Trophoblast cell (in vitro differentiated cells and primary cell): Measurements from ENCODE around the gene ANKRD39.

ENCODE experiments used
- DNase-seq, 2 donors: peaks; one replicate each; pipeline ENCODE4 v3.0.0-alpha.2; 2016
- H2AFZ ChIP-seq: 2 replicates; pipeline ENCODE4 v1.6.1; 2013; ENCODE audit warnings: low read length, moderate library complexity, mild to moderate bottlenecking; ENCODE audit not compliant: insufficient read depth, poor library complexity
- H2AK5ac ChIP-seq: 2 replicates; pipeline ENCODE4 v1.6.1; 2013; ENCODE audit warnings: mild to moderate bottlenecking, low read length
- H2BK120ac ChIP-seq: 2 replicates; pipeline ENCODE4 v1.6.1; 2013; ENCODE audit warnings: low read length, mild to moderate bottlenecking, moderate library complexity; ENCODE audit not compliant: insufficient read depth, poor library complexity
- H2BK12ac ChIP-seq: 2 replicates; pipeline ENCODE4 v1.6.1; 2013; ENCODE audit warnings: mild to moderate bottlenecking, low read length, moderate library complexity
- H2BK5ac ChIP-seq: 2 replicates; pipeline ENCODE4 v1.6.1; 2013; ENCODE audit warnings: low read length, low read depth, moderate library complexity, mild to moderate bottlenecking; ENCODE audit not compliant: poor library complexity
- H3K14ac ChIP-seq: 2 replicates; pipeline ENCODE4 v1.6.1; 2013; ENCODE audit warnings: mild to moderate bottlenecking, low read length
- H3K18ac ChIP-seq: 2 replicates; pipeline ENCODE4 v1.6.1; 2013; ENCODE audit warnings: mild to moderate bottlenecking, low read length
- H3K23ac ChIP-seq: 2 replicates; pipeline ENCODE4 v1.6.1; 2013; ENCODE audit warnings: low read length
- H3K27ac ChIP-seq: 2 replicates; pipeline ENCODE4 v1.5.1; 2013; ENCODE audit warnings: low read depth, mild to moderate bottlenecking, inconsistent platforms, low read length, moderate library complexity
- H3K27me3 ChIP-seq: 2 replicates; pipeline ENCODE4 v1.6.1; 2013; ENCODE audit warnings: inconsistent platforms, mild to moderate bottlenecking, low read length, moderate library complexity; ENCODE audit not compliant: insufficient read depth
- H3K36me3 ChIP-seq, 2 experiments: 1 replicate in 1 of 2; 2 replicates in 1 of 2; pipeline ENCODE4 v1.6.1; 2013; ENCODE audit warnings: low read length in 2 of 2, mild to moderate bottlenecking in 2 of 2, moderate library complexity in 1 of 2; ENCODE audit not compliant: insufficient read depth in 2 of 2, control insufficient read depth in 1 of 2
- H3K4ac ChIP-seq: 2 replicates; pipeline ENCODE4 v1.6.1; 2013; ENCODE audit warnings: low read depth, mild to moderate bottlenecking, low read length, moderate library complexity
- H3K4me1 ChIP-seq, 2 experiments: 1 replicate in 1 of 2; 2 replicates in 1 of 2; pipeline ENCODE4 v1.6.1; 2013; ENCODE audit warnings: low read length in 2 of 2, mild to moderate bottlenecking in 2 of 2, moderate library complexity in 1 of 2; ENCODE audit not compliant: insufficient read depth in 2 of 2, control insufficient read depth in 1 of 2
- H3K4me2 ChIP-seq: 2 replicates; pipeline ENCODE4 v1.6.1; 2013; ENCODE audit warnings: inconsistent platforms, mild to moderate bottlenecking, low read length, moderate library complexity
- H3K4me3 ChIP-seq: 2 replicates; pipeline ENCODE4 v1.5.1; 2013; ENCODE audit warnings: mild to moderate bottlenecking, low read depth, low read length, inconsistent platforms
- H3K79me1 ChIP-seq: one replicate; pipeline ENCODE4 v1.6.1; 2013; ENCODE audit warnings: low read length
- H3K79me2 ChIP-seq: 2 replicates; pipeline ENCODE4 v1.6.1; 2013; ENCODE audit warnings: low read length, mild to moderate bottlenecking; ENCODE audit not compliant: control insufficient read depth, insufficient read depth, poor library complexity
- H3K9ac ChIP-seq: 2 replicates; pipeline ENCODE4 v1.6.1; 2013; ENCODE audit warnings: mild to moderate bottlenecking, low read length
- H3K9me3 ChIP-seq: 2 replicates; pipeline ENCODE4 v1.6.1; 2013; ENCODE audit warnings: low read depth, mild to moderate bottlenecking, control low read depth, inconsistent platforms, low read length; ENCODE audit not compliant: insufficient read depth
- H4K12ac ChIP-seq: 2 replicates; pipeline ENCODE4 v1.6.1; 2013; ENCODE audit warnings: low read depth, mild to moderate bottlenecking, low read length, moderate library complexity
- H4K8ac ChIP-seq: 2 replicates; pipeline ENCODE4 v1.6.1; 2013; ENCODE audit warnings: low read depth, mild to moderate bottlenecking, low read length, moderate library complexity
- H4K91ac ChIP-seq: one replicate; pipeline ENCODE4 v1.6.1; 2013; ENCODE audit warnings: low read depth, mild to moderate bottlenecking, low read length, moderate library complexity
- WGBS: extraction: QIAGEN DNeasy Blood & Tissue Kit; methylation state at CpG from one replicate; pipeline ENCODE4 v1.1.7; 2013; ENCODE audit warnings: missing lambda C conversion rate; ENCODE audit not compliant: insufficient read length, insufficient coverage; ENCODE audit errors: extremely low coverage; 5-methylcytosine and 5-hydroxymethylcytosine counted together

Gene ANKRD39

DNA sequence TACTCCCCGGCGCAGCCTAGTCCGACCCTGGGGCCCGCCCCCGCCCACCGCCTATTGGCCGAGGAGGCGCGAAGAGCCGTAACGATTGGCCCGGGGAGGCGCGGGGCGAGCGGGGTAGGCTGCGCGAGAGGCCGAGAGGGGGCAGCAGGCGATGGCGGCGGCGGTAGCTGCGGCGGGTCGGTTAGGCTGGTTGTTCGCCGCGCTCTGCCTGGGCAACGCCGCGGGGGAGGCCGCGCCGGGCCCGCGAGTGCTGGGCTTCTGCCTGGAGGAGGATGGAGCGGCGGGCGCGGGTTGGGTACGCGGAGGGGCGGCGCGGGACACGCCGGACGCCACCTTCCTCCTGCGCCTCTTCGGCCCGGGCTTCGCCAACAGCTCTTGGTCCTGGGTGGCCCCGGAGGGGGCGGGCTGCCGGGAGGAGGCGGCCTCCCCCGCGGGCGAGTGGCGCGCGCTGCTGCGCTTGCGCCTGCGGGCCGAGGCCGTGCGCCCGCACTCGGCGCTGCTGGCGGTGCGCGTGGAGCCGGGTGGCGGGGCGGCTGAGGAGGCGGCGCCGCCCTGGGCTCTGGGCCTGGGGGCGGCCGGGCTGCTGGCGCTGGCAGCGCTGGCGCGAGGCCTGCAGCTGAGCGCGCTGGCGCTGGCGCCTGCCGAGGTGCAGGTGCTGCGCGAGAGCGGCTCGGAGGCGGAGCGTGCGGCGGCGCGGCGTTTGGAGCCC, 41.5 kb downstream of the ANKRD39 start, which contains the start of gene CNNM3:
TSS of gene CNNM3 (plus strand) at position 142 of the 709 bp plus-strand sequence. CDS start at position 152, 10 bp downstream.
- Histone ChIP-seq H3K27ac (peak within 1 kb of the TSS; percentile 88), H3K18ac (peak within 1 kb of the TSS; percentile 85), H2BK5ac (peak within 1 kb of the TSS; percentile 63), H2BK12ac (peak within 1 kb of the TSS; percentile 12), H2AK5ac (no peak within 1 kb of the TSS), H2BK120ac (peak within 1 kb of the TSS; percentile 61), H4K8ac (peak within 1 kb of the TSS; percentile 95), H3K23ac (no peak within 1 kb of the TSS), H3K14ac (peak within 1 kb of the TSS; percentile 65), H3K4me2 (peak within 1 kb of the TSS; percentile 92), H3K9ac (peak within 1 kb of the TSS; percentile 14), H3K79me1 (peaks cover 2% of the 10 kb centered on the region), H3K27me3 (no peaks in the 10 kb centered on the region), H3K4me1 (peaks cover 14 to 19% of the 10 kb centered on the region in 2 experiments), H3K79me2 (peaks cover 2% of the 10 kb centered on the region), H3K36me3 (peaks cover 3 to 6% of the 10 kb centered on the region in 2 experiments), H2AFZ (peak within 1 kb of the TSS; percentile 92), H3K4me3 (peak within 1 kb of the TSS; percentile 91), H3K4ac (peak within 1 kb of the TSS; percentile 80), H4K12ac (peak within 1 kb of the TSS; percentile 70), H4K91ac (peak within 1 kb of the TSS; percentile 85), H3K9me3 (no peaks in the 10 kb centered on the region)
- no CpG with 5 or more reads among the region's 103 CpGs for WGBS
- peak; percentile 94 to 97 for DNase-seq

DNA sequence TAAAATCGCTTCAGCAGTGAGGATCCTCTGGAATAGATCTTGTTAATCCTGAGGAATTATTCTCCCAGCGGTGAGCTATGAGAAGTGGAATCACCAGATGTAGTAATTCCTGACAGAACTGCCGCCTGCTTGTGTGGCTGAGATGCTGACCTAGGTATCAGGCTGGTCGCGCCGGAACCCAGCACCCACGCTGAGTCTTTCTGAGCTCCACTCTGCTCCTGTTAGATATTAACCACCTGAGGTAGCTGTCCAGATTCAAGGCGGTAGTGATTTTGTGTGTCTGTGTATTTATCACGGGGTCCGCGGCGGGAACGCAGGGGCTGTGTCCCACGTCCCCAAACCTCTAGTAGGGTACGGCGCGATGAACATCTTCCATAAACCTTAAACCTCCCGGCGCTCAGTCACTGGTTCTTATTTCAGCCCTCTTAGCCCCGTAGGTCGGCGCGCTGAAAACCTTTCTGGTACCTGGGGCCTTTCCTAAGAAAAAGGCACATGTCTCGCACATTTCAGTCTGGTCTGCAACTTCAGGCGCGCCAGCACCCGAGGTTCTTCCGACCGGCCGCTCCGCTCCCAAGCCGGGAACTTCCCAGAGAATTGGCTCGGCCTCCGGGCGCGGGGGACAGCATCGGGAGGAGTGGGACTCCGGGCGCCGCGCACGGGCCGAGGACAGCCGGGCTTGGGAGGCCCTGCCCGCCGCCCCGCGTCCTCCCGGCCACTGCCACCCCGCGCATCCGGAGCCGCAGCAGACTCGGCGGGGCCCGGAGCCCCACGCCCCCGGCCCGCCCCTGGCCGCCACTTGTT, 42.3 kb downstream of the ANKRD39 start:
- H3K23ac ChIP-seq: no peak overlapping the region
- H3K27me3 ChIP-seq: no peaks in the 10 kb centered on the region
- peaks cover 14 to 19% of the 10 kb centered on the region in 2 experiments for H3K4me1 ChIP-seq
- H2AFZ ChIP-seq: peak overlapping the region; percentile 69
- no peak overlapping the region for H2BK12ac ChIP-seq
- no peak overlapping the region for H3K14ac ChIP-seq
- H3K18ac ChIP-seq: no peak overlapping the region
- H3K36me3 ChIP-seq: peaks cover 5 to 6% of the 10 kb centered on the region in 2 experiments
- peak; percentile 37 to 70 for DNase-seq
- H3K27ac ChIP-seq: no peak overlapping the region
- H3K4me3 ChIP-seq: peak overlapping the region; percentile 74
- peaks cover 2% of the 10 kb centered on the region for H3K79me1 ChIP-seq
- H3K4me2 ChIP-seq: peak overlapping the region; percentile 89
- H2BK120ac ChIP-seq: no peak overlapping the region
- H4K91ac ChIP-seq: no peak overlapping the region
- H2BK5ac ChIP-seq: peak overlapping the region; percentile 29
- H4K12ac ChIP-seq: no peak overlapping the region
- H3K4ac ChIP-seq: no peak overlapping the region
- peak overlapping the region; percentile 14 for H3K9ac ChIP-seq
- H3K9me3 ChIP-seq: no peaks in the 10 kb centered on the region
- peaks cover 2% of the 10 kb centered on the region for H3K79me2 ChIP-seq
- H4K8ac ChIP-seq: peak overlapping the region; percentile 40
- WGBS: no CpG with 5 or more reads among the region's 60 CpGs
- H2AK5ac ChIP-seq: no peak overlapping the region

DNA sequence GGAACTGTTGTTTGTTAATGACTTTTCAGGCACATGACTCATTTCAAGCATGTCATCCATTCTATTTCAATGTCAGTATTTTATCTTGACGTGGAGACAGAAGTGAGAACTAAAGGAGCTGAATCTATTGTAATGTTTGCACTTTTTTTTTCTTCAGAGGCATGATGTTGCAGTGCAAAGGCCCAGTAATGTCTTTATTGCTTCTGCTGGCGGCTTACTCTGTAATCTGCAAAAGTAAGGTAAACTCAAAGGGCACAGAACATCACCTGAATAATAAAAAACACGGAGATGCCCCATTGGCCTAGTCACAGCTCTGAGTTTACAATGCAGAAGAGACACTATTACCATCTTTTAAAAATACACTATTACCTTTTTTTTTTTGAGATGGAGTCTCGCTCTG, 44.2 kb downstream of the ANKRD39 start:
- H3K79me1 ChIP-seq: peaks cover 2% of the 10 kb centered on the region
- no peak overlapping the region for H3K9ac ChIP-seq
- no peak overlapping the region for H3K23ac ChIP-seq
- H4K91ac ChIP-seq: no peak overlapping the region
- H3K18ac ChIP-seq: no peak overlapping the region
- H2BK120ac ChIP-seq: no peak overlapping the region
- no peak overlapping the region for H2AFZ ChIP-seq
- WGBS: no CpG with 5 or more reads among the region's 4 CpGs
- no peak overlapping the region for H4K12ac ChIP-seq
- H2AK5ac ChIP-seq: no peak overlapping the region
- H3K27ac ChIP-seq: no peak overlapping the region
- no peaks in the 10 kb centered on the region for H3K9me3 ChIP-seq
- H3K4me3 ChIP-seq: no peak overlapping the region
- no peak overlapping the region for H3K4ac ChIP-seq
- no peak for DNase-seq
- peaks cover 2% of the 10 kb centered on the region for H3K79me2 ChIP-seq
- H3K27me3 ChIP-seq: no peaks in the 10 kb centered on the region
- H3K4me2 ChIP-seq: no peak overlapping the region
- no peak overlapping the region for H2BK12ac ChIP-seq
- H2BK5ac ChIP-seq: no peak overlapping the region
- H4K8ac ChIP-seq: no peak overlapping the region
- H3K14ac ChIP-seq: no peak overlapping the region
- H3K36me3 ChIP-seq: peaks cover 10 to 17% of the 10 kb centered on the region in 2 experiments
- peaks cover 11 to 14% of the 10 kb centered on the region in 2 experiments for H3K4me1 ChIP-seq

DNA sequence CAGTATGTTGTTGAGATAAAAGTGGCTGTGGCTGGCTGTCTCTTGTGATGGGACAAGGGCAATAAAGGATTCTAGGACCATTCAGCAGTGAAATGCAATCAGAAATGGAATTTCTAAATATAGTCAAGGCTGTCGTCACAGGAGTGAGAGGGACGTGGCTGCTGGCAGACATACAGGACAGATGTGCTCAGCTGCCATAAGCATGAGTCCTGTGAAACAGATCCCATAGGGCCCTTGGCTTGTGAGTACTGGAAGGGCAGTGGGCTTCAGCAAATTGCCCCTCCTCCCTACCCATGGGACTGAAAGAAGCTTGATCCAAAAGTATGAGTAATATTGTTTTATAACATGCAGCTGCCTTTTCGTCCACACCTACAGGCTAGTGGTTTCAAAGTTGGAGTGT, 45.9 kb downstream of the ANKRD39 start:
- H3K36me3 ChIP-seq: peaks cover 9 to 19% of the 10 kb centered on the region in 2 experiments
- H4K12ac ChIP-seq: no peak overlapping the region
- no peak for DNase-seq
- no peak overlapping the region for H3K4ac ChIP-seq
- no peak overlapping the region for H3K23ac ChIP-seq
- H3K4me3 ChIP-seq: no peak overlapping the region
- H2BK12ac ChIP-seq: no peak overlapping the region
- no peak overlapping the region for H4K8ac ChIP-seq
- H2AK5ac ChIP-seq: no peak overlapping the region
- no peak overlapping the region for H3K18ac ChIP-seq
- no peak overlapping the region for H2BK120ac ChIP-seq
- no peak overlapping the region for H3K27ac ChIP-seq
- H3K79me1 ChIP-seq: peaks cover 2% of the 10 kb centered on the region
- H3K9me3 ChIP-seq: peaks cover 3% of the 10 kb centered on the region
- peaks cover 4 to 5% of the 10 kb centered on the region in 2 experiments for H3K4me1 ChIP-seq
- H4K91ac ChIP-seq: no peak overlapping the region
- no peaks in the 10 kb centered on the region for H3K27me3 ChIP-seq
- H3K9ac ChIP-seq: no peak overlapping the region
- no peak overlapping the region for H2AFZ ChIP-seq
- H3K4me2 ChIP-seq: no peak overlapping the region
- no peak overlapping the region for H2BK5ac ChIP-seq
- peaks cover 2% of the 10 kb centered on the region for H3K79me2 ChIP-seq
- H3K14ac ChIP-seq: no peak overlapping the region
- no CpG with 5 or more reads among the region's 3 CpGs for WGBS
